Measurements from ENCODE around the gene GAA. TPM values are rescaled to one million over a fixed set of nuclear protein-coding genes. Genes with fewer than 3 reads are reported as not detected.
A peak's percentile ranks its signal among the peaks of the same experiment; 100 is the strongest.

The GAA gene
- total and polyA plus RNA-seq, 2 of the 13 experiments (the other 11 are each of a cell fraction or from before 2014, with no cell fraction given), result 21.6 to 36.4 TPM

GRCh38 chr17:80101946-80102663 lies 724 bp downstream of the GAA start (continued):
- no peak; the same call in 1 of the 2 replicates for TF ChIP-seq FOXP4 (CRISPR knock-in tag; IDR thresholded peaks at IDR 0.05)
- peak; percentile 71 for TF ChIP-seq ZNF687 (CRISPR knock-in tag; IDR thresholded peaks at IDR 0.05)
- TF ChIP-seq ZNF142 (CRISPR knock-in tag; IDR thresholded peaks at IDR 0.05), result no peak
- peak; percentile 8; the same call in 1 of the 2 replicates for TF ChIP-seq ZNF441 (CRISPR knock-in tag; IDR thresholded peaks at IDR 0.05; ENCODE audit: borderline replicate concordance)
- peak; percentile 71 for TF ChIP-seq ZNF263 (CRISPR knock-in tag; IDR thresholded peaks at IDR 0.05)
- peak; percentile 32; the same call in 1 of the 2 replicates for TF ChIP-seq ZNF609 (CRISPR knock-in tag; IDR thresholded peaks at IDR 0.05; ENCODE audit: borderline replicate concordance)
- 0 out of 2 replicates have a peak, but pooled peaks have one; percentile 6 for TF ChIP-seq BCL6 (CRISPR knock-in tag; IDR thresholded peaks at IDR 0.05)
- TF ChIP-seq CBX5 (CRISPR knock-in tag; IDR thresholded peaks at IDR 0.05; ENCODE audit: borderline replicate concordance), result no peak
- TF ChIP-seq NFATC3 (CRISPR knock-in tag; IDR thresholded peaks at IDR 0.05), result no peak
- TF ChIP-seq NRL (CRISPR knock-in tag; IDR thresholded peaks at IDR 0.05; ENCODE audit: borderline replicate concordance), result peak; percentile 82
- TF ChIP-seq ZBTB38 (CRISPR knock-in tag; IDR thresholded peaks at IDR 0.05), result peak; percentile 37

All from HepG2 (cell line).